Amniotic epithelial cell (primary cell): ENCODE measurements around the gene INSYN1.

ENCODE experiments used
- DNase-seq: peaks from one replicate; pipeline ENCODE4 v3.0.0-alpha.2; 2010; ENCODE audit warnings: low read depth

INSYN1 gene

GRCh38 chr15:73773428-73773827 is 20.3 kb upstream of the INSYN1 start:
- no peak for DNase-seq

- DNase-seq: no peak
Measured at GRCh38 chr15:73771385-73772045, 18.4 kb upstream of the INSYN1 start.

- DNase-seq: no peak
Measured at GRCh38 chr15:73770050-73770449, 16.9 kb upstream of the INSYN1 start.

GRCh38 chr15:73767806-73768501 is 14.8 kb upstream of the INSYN1 start:
- DNase-seq: no peak

GRCh38 chr15:73766598-73766997 is 13.4 kb upstream of the INSYN1 start:
- DNase-seq: no peak

- DNase-seq: no peak
Measured at GRCh38 chr15:73765778-73766177, 12.6 kb upstream of the INSYN1 start.

- DNase-seq: no peak
Measured at GRCh38 chr15:73763931-73764330, 10.8 kb upstream of the INSYN1 start.

- peak; percentile 8 for DNase-seq
Measured at GRCh38 chr15:73760330-73761329, 7.5 kb upstream of the INSYN1 start.

GRCh38 chr15:73758461-73758860 is 5.3 kb upstream of the INSYN1 start:
- peak; percentile 7 for DNase-seq

- DNase-seq: no peak
Measured at GRCh38 chr15:73757571-73757970, 4.4 kb upstream of the INSYN1 start.

- no peak for DNase-seq
Measured at GRCh38 chr15:73756947-73757513, 3.9 kb upstream of the INSYN1 start.

GRCh38 chr15:73756390-73756789 is 3.2 kb upstream of the INSYN1 start:
- no peak for DNase-seq

- DNase-seq: no peak
Measured at GRCh38 chr15:73755946-73756345, 2.8 kb upstream of the INSYN1 start.

- DNase-seq: peak; percentile 69
Measured at GRCh38 chr15:73755481-73755880, 2.3 kb upstream of the INSYN1 start.

- no peak for DNase-seq
Measured at GRCh38 chr15:73754461-73754860, 1.3 kb upstream of the INSYN1 start.

- DNase-seq: no peak
Measured at GRCh38 chr15:73752806-73753193, 351 bp downstream of the INSYN1 start.

- DNase-seq: no peak
Measured at GRCh38 chr15:73751899-73752805, 999 bp downstream of the INSYN1 start.

- no peak for DNase-seq
Measured at GRCh38 chr15:73751511-73751898, 1.6 kb downstream of the INSYN1 start.

GRCh38 chr15:73750951-73751350 is 2.2 kb downstream of the INSYN1 start:
- no peak for DNase-seq

- no peak for DNase-seq
Measured at GRCh38 chr15:73750438-73750837, 2.7 kb downstream of the INSYN1 start.

GRCh38 chr15:73749971-73750370 is 3.2 kb downstream of the INSYN1 start:
- no peak for DNase-seq
